HG02759 (cell line): ENCODE results near the gene MTUS2.
A peak's percentile ranks its signal among the peaks of the same experiment; 100 is the strongest.

ENCODE experiments used
- ATAC-seq: cut with Tn5 transposase; IDR thresholded peaks from one replicate; pipeline ENCODE4 v1.9.1; 2021; ENCODE audit warnings: mild to moderate bottlenecking, moderate library complexity; ENCODE audit not compliant: unreplicated experiment

MTUS2 gene

DNA sequence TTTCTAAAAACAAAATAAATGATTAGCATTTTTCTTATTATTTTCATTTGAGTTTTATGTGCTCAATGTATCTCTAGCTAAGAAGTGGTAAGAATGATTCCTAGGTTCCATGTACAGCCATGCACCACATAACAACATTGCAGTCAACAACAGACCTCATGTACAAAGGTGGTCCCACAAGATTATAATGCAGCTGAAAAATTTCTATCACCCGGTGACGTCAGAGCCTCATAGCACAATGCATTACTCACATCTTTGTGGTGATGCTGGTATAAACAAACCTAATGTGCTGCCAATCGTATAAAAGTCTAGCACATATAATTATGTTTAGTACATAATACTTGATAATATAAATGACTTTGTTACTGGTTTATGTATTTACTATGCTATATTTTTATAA, 654.9 kb downstream of the MTUS2 start:
- ATAC-seq: no peak

- no peak for ATAC-seq
Observed at GRCh38 chr13:29476046-29476445, 655.9 kb downstream of the MTUS2 start.

- ATAC-seq: no peak
Observed at GRCh38 chr13:29479716-29480492, 659.8 kb downstream of the MTUS2 start.

DNA sequence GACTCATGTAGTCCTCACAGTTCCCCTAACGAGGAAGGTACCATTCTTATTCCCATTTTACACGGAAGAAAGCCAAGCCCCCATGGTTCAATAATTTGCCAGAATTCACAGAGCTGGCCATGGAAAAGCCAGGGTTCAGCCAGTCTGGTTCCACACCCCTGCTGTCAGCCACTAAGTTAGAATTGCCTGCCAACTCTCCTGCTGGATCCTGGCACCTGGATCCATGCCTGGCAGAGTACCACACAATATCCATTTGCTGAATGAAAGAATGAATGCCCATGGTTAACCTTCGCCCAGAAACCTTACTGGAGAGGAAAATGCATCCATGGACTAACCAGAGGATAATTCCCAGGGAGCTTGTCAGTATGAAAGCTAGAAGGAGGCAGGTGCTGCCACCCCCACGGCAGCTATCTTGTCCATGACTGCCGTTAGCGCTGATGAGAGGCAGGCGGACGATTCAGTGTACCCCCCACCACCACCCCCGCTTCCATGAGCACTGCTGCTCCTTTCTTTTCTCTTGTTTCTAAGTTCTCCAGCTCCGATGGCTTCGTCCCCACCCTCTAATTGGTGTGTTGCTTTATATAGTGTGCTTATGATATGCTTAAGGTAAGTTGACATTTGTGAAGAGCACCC, 660.9 kb downstream of the MTUS2 start:
- ATAC-seq: no peak

DNA sequence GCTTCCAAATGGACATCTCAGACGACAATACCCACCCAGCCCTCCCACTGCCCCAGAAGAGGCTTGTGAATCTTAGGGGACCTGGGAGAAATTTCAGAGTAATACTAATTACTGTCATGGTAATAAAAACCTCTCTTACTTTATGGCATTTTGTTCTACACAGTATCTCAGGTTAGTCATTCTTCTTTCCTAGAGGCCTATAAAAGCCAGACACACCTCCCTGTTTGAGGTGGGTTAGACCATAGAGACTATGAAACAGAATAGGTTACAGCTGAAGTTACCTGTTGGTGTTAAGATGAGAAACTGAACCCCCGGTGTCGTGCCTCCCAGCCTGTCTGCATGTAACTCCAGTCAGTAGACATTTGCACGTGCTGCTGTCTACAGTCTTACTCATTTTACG, 661.5 kb downstream of the MTUS2 start:
- ATAC-seq: no peak

DNA sequence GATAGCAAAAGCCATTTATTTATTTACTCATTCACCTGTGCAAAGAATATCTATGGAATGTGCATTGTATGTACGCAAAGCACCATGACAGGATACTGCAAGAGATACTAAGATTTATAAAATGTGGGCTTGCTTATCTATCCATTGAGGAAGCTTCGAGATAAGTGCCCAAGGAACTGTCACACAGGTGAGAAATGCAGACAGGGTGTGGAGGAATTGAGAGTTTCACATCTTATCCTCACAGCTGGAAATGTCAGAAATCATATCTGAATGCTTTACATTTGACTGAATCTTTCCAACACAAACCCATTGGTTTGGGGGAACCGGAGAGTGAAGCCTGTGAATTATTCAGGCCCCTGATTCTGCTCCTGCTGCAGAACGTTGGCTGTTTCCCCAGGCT, 662.4 kb downstream of the MTUS2 start:
- no peak for ATAC-seq

DNA sequence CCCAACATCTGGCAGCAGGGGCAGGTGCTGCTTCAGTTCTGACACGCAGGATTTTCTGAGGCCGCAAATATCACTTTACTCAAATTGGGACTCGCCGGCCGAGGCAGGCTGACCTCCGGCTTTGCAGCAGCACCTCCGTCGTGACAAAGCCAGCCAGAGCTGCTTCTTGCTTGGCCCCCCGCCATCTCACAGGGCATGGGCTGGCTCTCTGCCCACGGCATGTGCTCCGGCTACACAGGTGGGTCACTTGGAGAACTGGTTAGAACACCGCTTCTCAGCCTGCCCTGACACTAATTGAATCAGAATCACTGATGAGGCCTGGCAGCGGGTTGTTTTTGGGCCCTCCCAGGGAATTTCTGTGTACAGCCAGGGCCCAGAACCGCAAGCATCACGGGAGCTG, 663.1 kb downstream of the MTUS2 start:
- ATAC-seq: no peak

- no peak for ATAC-seq
Observed at GRCh38 chr13:29483623-29484022, 663.5 kb downstream of the MTUS2 start.

- no peak for ATAC-seq
Observed at GRCh38 chr13:29484236-29484635, 664.1 kb downstream of the MTUS2 start.

- ATAC-seq: no peak
Observed at GRCh38 chr13:29484796-29485195, 664.7 kb downstream of the MTUS2 start.

GRCh38 chr13:29486551-29486950, 666.4 kb downstream of the MTUS2 start:
- no peak for ATAC-seq

DNA sequence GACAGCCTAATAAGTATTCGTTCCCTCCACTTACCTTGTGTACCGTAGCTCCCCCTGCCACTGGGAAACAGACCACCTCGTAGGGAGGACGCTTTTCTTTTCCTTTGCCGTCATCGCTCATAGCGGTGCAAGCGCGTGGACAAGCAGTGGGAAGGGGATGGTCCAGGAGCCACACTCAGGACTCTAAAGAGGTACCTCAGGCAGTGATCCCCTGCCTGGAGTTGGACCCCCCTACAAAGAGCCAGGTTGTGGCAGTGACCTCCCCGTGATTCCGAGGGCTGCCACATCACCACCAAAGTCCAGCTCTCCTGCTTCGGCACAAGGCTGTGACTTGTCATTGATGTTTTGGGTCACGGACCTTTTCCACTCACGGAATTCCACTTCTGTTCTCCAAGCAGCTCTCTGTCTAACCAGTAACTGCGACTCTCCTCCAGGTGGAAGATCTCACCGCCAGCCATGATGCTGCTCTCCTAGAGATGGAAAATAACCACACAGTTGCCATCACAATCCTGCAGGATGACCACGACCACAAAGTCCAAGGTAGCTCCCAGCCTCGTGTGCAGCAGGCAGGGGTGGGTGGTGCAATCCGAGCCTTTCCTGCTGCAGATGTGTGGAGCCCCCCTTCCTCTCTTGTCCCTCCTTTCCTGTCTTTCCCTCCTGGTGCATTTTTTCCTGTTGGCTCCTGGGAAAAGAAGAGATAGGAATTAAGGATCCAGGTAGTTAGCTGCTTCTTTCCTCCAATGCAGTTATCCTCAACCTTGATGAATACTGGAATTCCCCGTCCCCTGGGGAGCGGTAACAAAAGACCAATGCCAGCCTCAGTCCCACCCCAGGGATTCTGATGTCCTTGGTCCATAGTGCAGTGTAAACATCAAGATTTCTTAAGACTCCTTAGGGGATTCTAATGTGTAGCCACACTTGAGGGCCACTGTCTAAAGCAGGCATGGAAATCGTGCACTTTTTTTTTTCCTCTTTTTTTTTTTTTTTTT, 667.6 kb downstream of the MTUS2 start:
- no peak for ATAC-seq

DNA sequence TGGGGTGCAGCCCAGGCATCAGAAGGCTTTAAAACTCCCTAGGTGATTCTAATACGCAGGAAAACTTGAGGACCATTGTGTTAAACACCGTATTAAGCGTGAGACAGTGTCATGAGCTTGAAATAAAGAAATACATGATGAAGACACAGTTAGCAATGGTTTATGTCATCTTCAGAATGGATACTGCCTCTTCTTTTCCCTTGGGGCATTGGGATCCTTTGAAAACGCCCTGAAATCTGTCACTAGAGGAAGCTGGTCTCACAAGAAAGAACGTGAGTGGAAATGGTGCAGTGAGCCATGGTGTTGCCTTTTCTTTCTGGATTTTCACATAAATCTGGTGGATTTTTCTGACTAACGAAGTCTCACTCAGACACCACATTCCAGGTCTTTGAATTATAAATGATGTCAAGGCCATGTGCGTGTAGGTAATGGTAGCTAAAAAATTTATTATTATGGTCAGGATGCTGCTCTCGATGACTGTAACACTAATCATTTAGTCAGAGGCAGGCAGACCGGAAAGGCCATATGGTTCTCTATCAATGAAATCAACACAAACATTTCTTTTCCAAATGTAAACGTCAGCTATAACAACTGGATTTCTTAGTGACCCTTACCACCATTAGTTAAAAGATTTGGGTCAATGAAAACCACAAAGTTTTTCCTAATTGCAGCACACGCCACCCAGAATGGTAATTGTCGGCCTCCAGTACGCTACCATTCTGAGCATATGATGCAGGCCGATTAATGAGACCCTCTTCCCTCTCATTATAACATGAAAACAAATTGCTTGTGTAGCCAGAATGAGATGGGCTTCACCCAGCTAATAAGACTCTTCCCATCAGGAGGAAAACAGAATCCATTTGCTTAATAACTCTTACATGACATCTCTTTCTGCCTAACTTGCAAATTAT, 669.8 kb downstream of the MTUS2 start:
- no peak for ATAC-seq

DNA sequence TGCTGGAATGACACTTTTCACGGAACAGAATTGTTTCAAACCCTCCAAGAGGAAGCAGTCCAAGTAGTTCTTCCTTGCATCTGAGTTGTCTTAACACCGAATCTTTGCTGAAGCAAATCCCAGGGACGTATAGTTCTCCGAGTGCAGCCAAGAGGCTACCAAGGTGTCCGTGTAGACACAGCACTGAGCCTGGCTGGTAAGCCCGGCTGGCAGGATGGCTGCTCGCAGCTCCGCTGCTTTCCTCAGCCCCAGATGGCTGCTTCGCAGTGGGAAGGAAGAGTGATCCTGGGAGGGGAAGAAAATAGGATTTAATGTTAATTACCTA, 670.4 kb downstream of the MTUS2 start:
- no peak for ATAC-seq

DNA sequence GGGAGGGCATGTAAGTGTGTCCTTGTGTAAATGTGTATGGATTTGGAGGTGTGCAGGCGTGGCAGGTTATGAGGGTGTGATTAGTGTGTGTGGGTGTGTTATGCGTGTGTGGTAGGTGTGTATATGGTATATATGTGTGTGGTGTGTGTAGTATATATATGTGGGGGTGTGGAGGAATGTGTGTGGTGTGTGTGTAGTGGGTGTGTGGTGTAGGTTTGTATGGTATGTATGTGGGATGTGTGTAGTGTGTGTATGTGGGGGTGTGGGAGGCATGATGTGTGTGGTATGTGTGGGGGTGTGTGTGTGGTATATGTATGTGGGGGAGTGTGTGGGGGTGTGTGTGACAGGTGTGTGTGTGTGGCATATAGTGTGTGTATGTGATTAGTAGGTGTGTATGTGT, 671.1 kb downstream of the MTUS2 start:
- ATAC-seq: no peak

GRCh38 chr13:29493796-29494195, 673.7 kb downstream of the MTUS2 start:
- ATAC-seq: no peak

GRCh38 chr13:29494520-29494919, 674.4 kb downstream of the MTUS2 start:
- no peak for ATAC-seq

DNA sequence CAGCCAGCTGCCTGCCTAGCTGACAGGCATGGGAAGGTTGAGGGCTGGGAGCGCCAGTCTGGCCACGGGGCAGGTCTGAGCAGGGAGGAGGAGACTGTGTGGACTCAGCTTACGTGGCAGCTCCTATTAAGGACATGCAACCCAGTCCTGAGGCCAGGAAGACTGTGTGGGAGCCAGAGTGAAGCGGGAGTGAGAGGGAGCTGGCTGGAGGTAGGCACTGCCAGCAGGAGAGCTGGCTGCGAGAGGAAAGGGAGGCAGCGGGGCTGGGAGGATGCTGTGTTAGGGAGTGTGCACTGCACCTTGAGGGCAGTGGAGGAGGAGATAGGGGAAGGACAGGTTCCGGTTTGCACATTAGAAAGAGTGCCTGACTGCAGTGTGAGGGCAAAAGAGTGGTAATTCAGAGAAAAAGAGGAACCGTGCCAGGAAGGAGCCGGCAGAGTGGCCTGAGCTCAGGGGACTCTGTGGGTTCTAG, 676.1 kb downstream of the MTUS2 start:
- peak; percentile 61 for ATAC-seq

- no peak for ATAC-seq
Observed at GRCh38 chr13:29497137-29497654, 677.1 kb downstream of the MTUS2 start.

DNA sequence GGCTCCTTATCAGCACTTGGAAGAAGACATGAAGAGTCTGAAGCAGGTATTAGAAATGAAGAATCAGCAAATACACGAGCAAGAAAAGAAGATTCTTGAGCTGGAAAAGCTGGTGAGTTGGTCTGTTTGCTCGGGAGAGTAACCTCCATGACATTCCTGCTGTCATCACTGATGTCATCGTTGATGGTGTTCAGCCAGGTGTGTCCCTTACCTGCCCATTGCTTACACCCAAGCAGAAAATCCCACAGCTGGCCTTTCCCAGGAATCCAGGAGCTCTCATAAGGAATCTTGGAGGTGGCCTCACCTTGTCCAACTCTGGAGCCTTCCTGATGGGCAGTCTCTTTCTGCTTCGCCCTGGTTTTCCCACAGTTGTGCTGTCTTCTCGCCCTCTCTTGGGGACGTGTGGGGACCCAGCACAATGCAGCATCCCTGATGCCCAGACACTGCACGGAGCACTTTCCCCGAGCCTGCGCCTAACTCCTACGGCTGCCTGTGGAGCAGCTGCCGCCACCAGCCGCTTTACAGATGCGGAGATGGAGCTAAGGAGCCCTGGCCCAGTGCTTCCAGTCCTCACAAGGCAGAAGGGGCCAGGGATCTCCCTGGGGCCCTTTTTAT, 678.4 kb downstream of the MTUS2 start:
- no peak for ATAC-seq
